K562 (cell line): ENCODE data around the gene PGAP3. TPM values are rescaled to one million over a fixed set of nuclear protein-coding genes. Genes with fewer than 3 reads are reported as not detected.

Experiments
- ATAC-seq: fragments of 200-7000 bp; cut with Tn5 transposase; 3 replicates; pipeline ENCODE4 v1.9.1; 2020; ENCODE audit warnings: moderate library complexity
- BruUV-seq: library from RNA; stranded (reverse); fragments of 400-500 nt; replicated peaks from 2 replicates; lab custom pipeline; 2021; lab: Mats Ljungman, UMichigan
- CTCF ChIA-PET: fragments of 300-600 bp; formaldehyde crosslinking; extraction: SDS; loops from one replicate; lab custom pipeline; 2021; ENCODE audit warnings: low intra/inter-chr PET ratio; lab: Yijun Ruan, JAX
- POLR2A ChIA-PET: fragments of 300-600, 350-650 bp; sonication (Branson Sonifier 250); formaldehyde crosslinking; extraction: SDS; loops from one replicate; lab custom pipeline; 2021; ENCODE audit warnings: antibody characterized with exemption, inconsistent platforms; lab: Yijun Ruan, JAX
- DNase-seq, 4 experiments: peaks; one replicate each; pipeline versions ENCODE4 v3.0.0 to v3.0.0-alpha.2; 2011 to 2018; ENCODE audit warnings: low spot score in 3 of 4, mixed read lengths in 3 of 4; ENCODE audit errors: extremely low read depth in 1 of 4
- FAIRE-seq: peaks from 2 replicates; lab custom pipeline; 2011; peaks lifted over from hg19 to GRCh38; lab: Jason Lieb, UNC
- H2AFZ ChIP-seq: 2 replicates; pipeline ENCODE4 v1.6.0; 2011; ENCODE audit warnings: low read depth, low read length, control low read depth, inconsistent platforms
- H3K27ac ChIP-seq: fragments of 200-600 bp; 3 replicates; pipeline ENCODE4 v1.8.0; 2011; ENCODE audit warnings: low read depth, mild to moderate bottlenecking, control low read depth, inconsistent platforms, low read length, moderate library complexity, mixed read lengths; ENCODE audit errors: extremely low read depth
- H3K27me3 ChIP-seq, 2 experiments: fragments of 300-600 bp in 1 of 2; 2 replicates in 1 of 2; 3 replicates in 1 of 2; pipeline versions ENCODE4 v1.6.0 to v1.8.0; 2011; ENCODE audit warnings: inconsistent platforms in 2 of 2, low read length in 2 of 2, mild to moderate bottlenecking in 1 of 2, mixed read lengths in 1 of 2, moderate library complexity in 1 of 2; ENCODE audit not compliant: control insufficient read depth in 2 of 2, insufficient read depth in 2 of 2
- H3K36me3 ChIP-seq: fragments of 300-600 bp; 3 replicates; pipeline ENCODE4 v1.8.0; 2011; ENCODE audit warnings: mild to moderate bottlenecking, low read length, inconsistent platforms; ENCODE audit not compliant: control insufficient read depth, insufficient read depth
- H3K4me1 ChIP-seq, 2 experiments: fragments of 200-600 bp in 1 of 2; replicated peaks in 1 of 2; 2 replicates in 1 of 2; 3 replicates in 1 of 2; pipeline versions ENCODE4 v1.5.1 to v1.8.0; 2011; ENCODE audit warnings: inconsistent platforms in 2 of 2, low read length in 2 of 2, mild to moderate bottlenecking in 1 of 2, mixed read lengths in 1 of 2, moderate library complexity in 1 of 2; ENCODE audit not compliant: control insufficient read depth in 2 of 2, insufficient read depth in 2 of 2
- H3K4me2 ChIP-seq: 2 replicates; pipeline ENCODE4 v1.6.1; 2011; ENCODE audit warnings: low read length, control low read depth, inconsistent platforms, mixed read lengths; ENCODE audit not compliant: insufficient read depth
- H3K4me3 ChIP-seq: fragments of 200-600 bp; sonication (generic), shearing (Covaris generic); 2 replicates; pipeline ENCODE4 v1.5.1; 2016; ENCODE audit warnings: control low read depth, inconsistent platforms
- H3K79me2 ChIP-seq: fragments of 200-600 bp; 3 replicates; pipeline ENCODE4 v1.8.0; 2011; ENCODE audit warnings: low read length, inconsistent platforms; ENCODE audit not compliant: control insufficient read depth, insufficient read depth
- H3K9ac ChIP-seq, 2 experiments: 2 replicates each; pipeline versions ENCODE4 v1.6.0 to v1.6.1; 2011; ENCODE audit warnings: low read depth in 2 of 2, low read length in 2 of 2, control low read depth in 1 of 2, inconsistent platforms in 1 of 2, mild to moderate bottlenecking in 1 of 2, mixed read lengths in 1 of 2; ENCODE audit not compliant: insufficient read depth in 1 of 2
- H3K9me1 ChIP-seq: one replicate; pipeline ENCODE4 v1.6.0; 2011; ENCODE audit warnings: inconsistent platforms, mild to moderate bottlenecking, low read length, moderate library complexity; ENCODE audit not compliant: control insufficient read depth, insufficient read depth
- H3K9me3 ChIP-seq: replicated peaks from 2 replicates; pipeline ENCODE4 v1.5.1; 2011; ENCODE audit warnings: low read depth, low read length, inconsistent platforms; ENCODE audit not compliant: control insufficient read depth, insufficient read depth
- H4K20me1 ChIP-seq: replicated peaks from 2 replicates; pipeline ENCODE4 v1.6.1; 2011; ENCODE audit warnings: low read length, inconsistent platforms, mixed read lengths; ENCODE audit not compliant: control insufficient read depth, insufficient read depth
- BMI1 ChIP-seq: fragments of 150-350 bp; IDR thresholded peaks from 2 replicates; pipeline ENCODE4 v1.6.1; 2014; ENCODE audit warnings: low read length
- GATA2 ChIP-seq: sonication (generic); formaldehyde crosslinking; IDR thresholded peaks from 2 replicates; pipeline ENCODE4 v1.4.0; 2020; ENCODE audit warnings: mild to moderate bottlenecking, missing genetic modification reagents
- MCM3 ChIP-seq: fragments of 450-650 bp; IDR thresholded peaks from 2 replicates; pipeline ENCODE4 v1.6.1; 2016
- NFYB ChIP-seq: IDR thresholded peaks from 2 replicates; pipeline ENCODE4 v1.6.1; 2011; ENCODE audit warnings: mild to moderate bottlenecking, moderate library complexity; ENCODE audit not compliant: insufficient read length; ENCODE audit errors: extremely low read depth
- PCBP1 ChIP-seq: fragments of 200-400 bp; formaldehyde crosslinking; IDR thresholded peaks from 2 replicates; pipeline ENCODE4 v1.6.1; 2018; ENCODE audit warnings: mild to moderate bottlenecking, low read depth, low read length; ENCODE audit not compliant: poor library complexity, severe bottlenecking
- PTTG1 ChIP-seq: fragments of 450-650 bp; IDR thresholded peaks from 2 replicates; pipeline ENCODE4 v1.6.1; 2016; ENCODE audit warnings: low read depth, mild to moderate bottlenecking, missing genetic modification characterization, missing compliant biosample characterization
- ZNF766 ChIP-seq: fragments of 200-800 bp; sonication (Bioruptor generic); conservative IDR thresholded peaks from 2 replicates; pipeline ENCODE4 v1.6.1; 2016; ENCODE audit warnings: missing genetic modification characterization, missing compliant biosample characterization
- ZSCAN29 ChIP-seq: fragments of 450-650 bp; IDR thresholded peaks from 2 replicates; pipeline ENCODE4 v1.6.1; 2017
- WGBS: fragments of 100-300 bp; shearing (Covaris generic); methylation state at CpG from one replicate; pipeline ENCODE4 v1.1.6; 2016; ENCODE audit warnings: low coverage, mixed read lengths; ENCODE audit not compliant: insufficient coverage; ENCODE audit errors: missing lambda C conversion rate; 5-methylcytosine and 5-hydroxymethylcytosine counted together
- in situ Hi-C: fragments of 300-500 bp; cut with MboI; formaldehyde crosslinking; loops from 4 replicates; pipeline ENCODE4 v1.15.0; 2018; ENCODE audit warnings: inconsistent platforms, mixed read lengths
- intact Hi-C: fragments of 100-400 bp; cut with micrococcal nuclease; formaldehyde crosslinking; loops from 2 replicates; pipeline ENCODE4 v1.14.2; 2022
- polyA plus RNA-seq, 8 experiments: library from polyadenylated mRNA; depleted of rRNA in 4 of 8; stranded (reverse) in 5 of 8; unstranded in 3 of 8; fragments of >200 nt; fragmentation: Nextera tagmentation in 2 of 8; fragmentation: Illumina TruSeq in 1 of 8; extraction: Ambion mirVana in 2 of 8; extraction: Trizol in 1 of 8; gene quantifications; 2 replicates each; pipeline versions ENCODE4 v1.2.1 to v1.2.3, GENCODE V29; 2011 to 2014; ENCODE audit warnings: inconsistent platforms in 1 of 8, missing spikeins in 1 of 8
- total RNA-seq, 7 experiments: library from RNA; depleted of rRNA in 6 of 7; stranded (reverse); fragments of >200 nt in 6 of 7; fragmentation: Illumina TruSeq in 2 of 7; extraction: Trizol in 2 of 7; gene quantifications; 2 replicates each; pipeline versions ENCODE4 v1.2.1 to v1.2.3, GENCODE V29; 2011 to 2021; ENCODE audit warnings: low replicate concordance in 1 of 7

The PGAP3 gene
- total and polyA plus RNA-seq, 9 of the 15 experiments (the other 6 are each of a cell fraction or from before 2014, with no cell fraction given): 0.38 to 9.4 (median 4.5) TPM

- Histone ChIP-seq H3K9me3 (no peaks in the 10 kb centered on the region), H3K36me3 (no peaks in the 10 kb centered on the region), H4K20me1 (no peaks in the 10 kb centered on the region), H3K9ac (peak overlapping the region in 1 of 2 experiments; percentile 50; a peak in 2 of 4 replicates)
- POLR2A ChIA-PET: interaction anchor here (1.4 kb wide), 1 partner anchor 37 kb away, joined by 4 read pairs; no protein-coding TSS in a partner anchor
- intact Hi-C loops: no loop called here
- DNase-seq: no peak
- TF ChIP-seq BMI1: no peak
- no peak for TF ChIP-seq MCM3
- TF ChIP-seq ZNF766 (CRISPR knock-in tag): no peak
- no peak for TF ChIP-seq PCBP1
- 0 out of 2 replicates have a peak, but pooled peaks have one; percentile 3 for TF ChIP-seq ZSCAN29
- no peak for TF ChIP-seq NFYB
- TF ChIP-seq PTTG1 (tag): no peak
- no peak for TF ChIP-seq GATA2 (CRISPR knock-in tag)
- TF ChIP-seq, all 486 proteins: peak for 1
- ATAC-seq (no peak), FAIRE-seq (no peak)
- BruUV-seq: no TSS peak
- in situ Hi-C loops: no loop called here
- Histone ChIP-seq H2AFZ (no peak overlapping the region), H3K4me2 (no peak overlapping the region), H3K27me3 (no peaks in the 10 kb centered on the region), H3K4me1 (peaks cover 0 to 41% of the 10 kb centered on the region in 2 experiments; a peak in 4 of 5 replicates), H3K79me2 (no peaks in the 10 kb centered on the region), H3K9me1 (no peaks in the 10 kb centered on the region), H3K4me3 (no peak overlapping the region), H3K27ac (no peak overlapping the region)
- 38% methylated on average over 2 of the region's 3 CpGs for WGBS
- CTCF ChIA-PET: no interaction called here
Observed at GRCh38 chr17:39629494-39629880, 58.4 kb downstream of the PGAP3 start.
